Breast epithelium (tissue), 4 donors: Measurements from ENCODE around the gene LRRC59. TPM values are rescaled to one million over a fixed set of nuclear protein-coding genes. Genes with fewer than 3 reads are reported as not detected.

Source experiments
- DNase-seq, 2 donors: peaks; one replicate each; pipeline ENCODE4 v3.0.0-alpha.2; 2019; ENCODE audit warnings: low spot score in 2 of 2
- H3K27ac ChIP-seq, 2 donors: fragments of 200-600 bp; sonication (generic) in 1 of 2; one replicate each; pipeline ENCODE4 v1.5.1; 2016 to 2019; ENCODE audit warnings: mild to moderate bottlenecking in 1 of 2
- H3K27me3 ChIP-seq, 2 donors: fragments of 200-600 bp; sonication (generic) in 1 of 2; one replicate each; pipeline versions ENCODE4 v1.5.1 to v1.6.0; 2017 to 2019; ENCODE audit warnings: control low read depth in 1 of 2, mild to moderate bottlenecking in 1 of 2
- H3K36me3 ChIP-seq: fragments of 200-600 bp; one replicate; pipeline ENCODE4 v1.5.1; 2019
- H3K4me1 ChIP-seq, 2 donors: fragments of 200-600 bp; sonication (generic); one replicate each; pipeline ENCODE4 v1.5.1; 2016 to 2019; ENCODE audit warnings: control low read depth in 1 of 2
- H3K4me3 ChIP-seq, 3 donors: fragments of 200-600 bp; sonication (generic); 1 replicate in 2 of 3; 2 replicates in 1 of 3; pipeline ENCODE4 v1.5.1; 2016 to 2019; ENCODE audit warnings: mild to moderate bottlenecking in 3 of 3, moderate library complexity in 2 of 3
- H3K9me3 ChIP-seq, 2 donors: fragments of 200-600 bp; sonication (generic) in 1 of 2; one replicate each; pipeline ENCODE4 v1.5.1; 2016 to 2019; ENCODE audit warnings: control low read depth in 1 of 2
- CTCF ChIP-seq, 3 donors: fragments of 450-650 bp; IDR thresholded peaks; one replicate each; pipeline ENCODE4 v1.5.1; 2016 to 2017; ENCODE audit warnings: antibody characterized with exemption in 3 of 3, mild to moderate bottlenecking in 3 of 3, moderate library complexity in 3 of 3
- POLR2A ChIP-seq: fragments of 450-650 bp; IDR thresholded peaks from one replicate; pipeline ENCODE4 v1.6.1; 2016; ENCODE audit warnings: antibody characterized with exemption, mild to moderate bottlenecking, moderate library complexity
- POLR2AphosphoS5 ChIP-seq, 3 donors: sonication (generic); formaldehyde crosslinking; IDR thresholded peaks; one replicate each; pipeline ENCODE4 v1.6.1; 2017; ENCODE audit warnings: antibody characterized with exemption in 3 of 3
- intact Hi-C: fragments of 100-400 bp; cut with DNase I; formaldehyde crosslinking; loops from one replicate; pipeline ENCODE4 v1.15.1; 2023; ENCODE audit warnings: low total_unique reads
- total RNA-seq, 3 donors: library from RNA; depleted of rRNA; stranded (reverse); fragments of >200 nt; gene quantifications; one replicate each; pipeline ENCODE4 v1.1.0, GENCODE V29; 2016

LRRC59 gene
- total RNA-seq, 3 donors from 2014 or later, result 42.1 to 72.8 (median 54.0) TPM

GRCh38 chr17:50365165-50365564 is 32.2 kb downstream of the LRRC59 start:
- Histone ChIP-seq H3K27me3 (no peaks in the 10 kb centered on the region), H3K27ac (no peak overlapping the region), H3K36me3 (peaks cover 5% of the 10 kb centered on the region), H3K9me3 (no peaks in the 10 kb centered on the region), H3K4me3 (no peak overlapping the region), H3K4me1 (no peaks in the 10 kb centered on the region)
- intact Hi-C loops, result no loop called here
- DNase-seq, result no peak
- no peak for TF ChIP-seq POLR2A

GRCh38 chr17:50364715-50365114 is 32.6 kb downstream of the LRRC59 start:
- intact Hi-C loops, result no loop called here
- no peak for DNase-seq
- no peaks in the 10 kb centered on the region for H3K9me3 ChIP-seq
- no peaks in the 10 kb centered on the region for H3K4me1 ChIP-seq
- no peak overlapping the region for H3K27ac ChIP-seq
- H3K27me3 ChIP-seq, result no peaks in the 10 kb centered on the region
- no peak overlapping the region for H3K4me3 ChIP-seq
- H3K36me3 ChIP-seq, result peaks cover 1% of the 10 kb centered on the region
- TF ChIP-seq POLR2A (no peak), POLR2AphosphoS5 (IDR thresholded peaks at IDR 0.05) (no peak), CTCF (IDR thresholded peaks at IDR 0.05) (no peak)

GRCh38 chr17:50364061-50364458 is 33.3 kb downstream of the LRRC59 start:
- no peaks in the 10 kb centered on the region for H3K36me3 ChIP-seq
- H3K27me3 ChIP-seq, result no peaks in the 10 kb centered on the region
- no peaks in the 10 kb centered on the region for H3K4me1 ChIP-seq
- H3K4me3 ChIP-seq, result no peak overlapping the region
- TF ChIP-seq POLR2AphosphoS5 (IDR thresholded peaks at IDR 0.05) (no peak), POLR2A (no peak), CTCF (IDR thresholded peaks at IDR 0.05) (no peak)
- intact Hi-C loops, result no loop called here
- DNase-seq, result no peak
- H3K27ac ChIP-seq, result no peak overlapping the region
- no peaks in the 10 kb centered on the region for H3K9me3 ChIP-seq

GRCh38 chr17:50363217-50364060 is 33.9 kb downstream of the LRRC59 start:
- Histone ChIP-seq H3K27me3 (no peaks in the 10 kb centered on the region), H3K4me1 (no peaks in the 10 kb centered on the region), H3K9me3 (no peaks in the 10 kb centered on the region), H3K4me3 (no peak overlapping the region), H3K27ac (no peak overlapping the region), H3K36me3 (no peaks in the 10 kb centered on the region)
- TF ChIP-seq CTCF (IDR thresholded peaks at IDR 0.05), result no peak
- TF ChIP-seq POLR2AphosphoS5 (IDR thresholded peaks at IDR 0.05), result no peak
- TF ChIP-seq POLR2A, result no peak
- no peak for DNase-seq
- intact Hi-C loops, result no loop called here

GRCh38 chr17:50362661-50363060 is 34.7 kb downstream of the LRRC59 start:
- no peaks in the 10 kb centered on the region for H3K27me3 ChIP-seq
- intact Hi-C loops, result no loop called here
- H3K9me3 ChIP-seq, result no peaks in the 10 kb centered on the region
- no peak overlapping the region for H3K4me3 ChIP-seq
- no peak overlapping the region for H3K27ac ChIP-seq
- H3K4me1 ChIP-seq, result no peaks in the 10 kb centered on the region
- no peaks in the 10 kb centered on the region for H3K36me3 ChIP-seq
- DNase-seq, result no peak
- TF ChIP-seq CTCF (IDR thresholded peaks at IDR 0.05) (no peak), POLR2A (no peak), POLR2AphosphoS5 (IDR thresholded peaks at IDR 0.05) (no peak)
